ENCODE results near the gene EIF2S3.
"Not testable (repeated sequence)": the region's sequence is repeated elsewhere in the genome, so short reads cannot be mapped to it uniquely, and the experiment has no call there.

Gene EIF2S3

GRCh38 chrX:24054182-24055042 lies at the start of gene EIF2S3:
Gene EIF2S3, plus strand, starts transcription at chrX:24054956. Its CDS starts 13 bp downstream, at chrX:24054969.
- peak; percentile 84 for DNase-seq

GRCh38 chrX:24005028-24005427 lies 49.7 kb upstream of the EIF2S3 start:
- no peak for DNase-seq

- no peak for DNase-seq
These were observed 48.9 kb upstream of the EIF2S3 start for GRCh38 chrX:24005867-24006266.

- no peak for DNase-seq
These were observed 42.5 kb upstream of the EIF2S3 start for GRCh38 chrX:24012266-24012665.

GRCh38 chrX:24014388-24015018 lies 40.3 kb upstream of the EIF2S3 start:
- peak; percentile 54 for DNase-seq

- DNase-seq = no peak
These were observed 37.1 kb upstream of the EIF2S3 start for GRCh38 chrX:24017674-24018073.

GRCh38 chrX:24018809-24019208 lies 35.9 kb upstream of the EIF2S3 start:
- DNase-seq = no peak

- DNase-seq = no peak
These were observed 35.3 kb upstream of the EIF2S3 start for GRCh38 chrX:24019448-24019847.

- DNase-seq = no peak
These were observed 34.4 kb upstream of the EIF2S3 start for GRCh38 chrX:24020306-24020876.

GRCh38 chrX:24023544-24023943 lies 31.2 kb upstream of the EIF2S3 start:
- no peak for DNase-seq

- DNase-seq = peak; percentile 4
These were observed 30.6 kb upstream of the EIF2S3 start for GRCh38 chrX:24023972-24024669.

- peak; percentile 78 for DNase-seq
These were observed 29.7 kb upstream of the EIF2S3 start for GRCh38 chrX:24024819-24025740.

GRCh38 chrX:24025741-24026403 lies 28.9 kb upstream of the EIF2S3 start:
- peak; percentile 15 for DNase-seq

- DNase-seq = no peak
These were observed 28.3 kb upstream of the EIF2S3 start for GRCh38 chrX:24026432-24026831.

GRCh38 chrX:24027086-24027485 lies 27.7 kb upstream of the EIF2S3 start, which contains the start of gene KLHL15:
Gene KLHL15, minus strand, starts transcription at chrX:24027186. Its CDS starts 20,493 bp downstream, at chrX:24006693.
- DNase-seq = no peak

- no peak for DNase-seq
These were observed 26.8 kb upstream of the EIF2S3 start for GRCh38 chrX:24027985-24028384.

- no peak for DNase-seq
These were observed 24.2 kb upstream of the EIF2S3 start for GRCh38 chrX:24030597-24030996.

- no peak for DNase-seq
These were observed 20.3 kb upstream of the EIF2S3 start for GRCh38 chrX:24034485-24034884.

GRCh38 chrX:24037729-24038128 lies 17.0 kb upstream of the EIF2S3 start:
- DNase-seq = no peak

GRCh38 chrX:24046060-24046459 lies 8.7 kb upstream of the EIF2S3 start:
- not testable (repeated sequence) for DNase-seq

- DNase-seq = not testable (repeated sequence)
These were observed 5.1 kb upstream of the EIF2S3 start for GRCh38 chrX:24049643-24050042.

All from stimulated activated CD4-positive, alpha-beta T cell treated with anti-CD3 and anti-CD28 coated beads, Interleukin-4, amount 100 ng/mL, for 24 hours (primary cell).